Endodermal cell (in vitro differentiated cells): ENCODE measurements around the gene CLSTN1. TPM values are rescaled to one million over a fixed set of nuclear protein-coding genes. Genes with fewer than 3 reads are reported as not detected.

Experiments
- DNase-seq: peaks from one replicate; pipeline ENCODE4 v3.0.0-alpha.2; 2017
- H3K27ac ChIP-seq: 2 replicates; pipeline ENCODE4 v1.5.1; 2013; ENCODE audit warnings: mild to moderate bottlenecking, low read depth, low read length, moderate library complexity
- H3K27me3 ChIP-seq: 2 replicates; pipeline ENCODE4 v1.6.1; 2013; ENCODE audit warnings: mild to moderate bottlenecking, low read length, moderate library complexity; ENCODE audit not compliant: insufficient read depth, control insufficient read depth, poor library complexity, severe bottlenecking
- H3K36me3 ChIP-seq: 2 replicates; pipeline ENCODE4 v1.7.0; 2013; ENCODE audit warnings: mild to moderate bottlenecking, low read length, moderate library complexity; ENCODE audit not compliant: control insufficient read depth, insufficient read depth
- H3K4me1 ChIP-seq: one replicate; pipeline ENCODE4 v1.7.0; 2013; ENCODE audit warnings: low read length; ENCODE audit not compliant: control insufficient read depth, insufficient read depth
- H3K4me3 ChIP-seq: 2 replicates; pipeline ENCODE4 v1.5.1; 2013; ENCODE audit warnings: mild to moderate bottlenecking, low read length, moderate library complexity
- H3K9ac ChIP-seq: 2 replicates; pipeline ENCODE4 v1.6.1; 2013; ENCODE audit warnings: mild to moderate bottlenecking, low read length, moderate library complexity; ENCODE audit not compliant: poor library complexity, severe bottlenecking; ENCODE audit errors: extremely low read depth
- H3K9me3 ChIP-seq: 2 replicates; pipeline ENCODE4 v1.6.1; 2013; ENCODE audit warnings: mild to moderate bottlenecking, low read length, moderate library complexity; ENCODE audit not compliant: control insufficient read depth
- H3K27ac Mint-ChIP-seq: 2 replicates; pipeline ENCODE4 v1.8.0; 2020; ENCODE audit warnings: mixed read lengths
- H3K27me3 Mint-ChIP-seq: 2 replicates; pipeline ENCODE4 v1.8.0; 2021; ENCODE audit warnings: mild to moderate bottlenecking, mixed read lengths; ENCODE audit not compliant: insufficient read depth
- H3K36me3 Mint-ChIP-seq: 2 replicates; pipeline ENCODE4 v1.8.0; 2020; ENCODE audit warnings: low read depth, mixed read lengths
- H3K4me1 Mint-ChIP-seq: 2 replicates; pipeline ENCODE4 v1.8.0; 2020; ENCODE audit warnings: mixed read lengths
- H3K4me3 Mint-ChIP-seq: 2 replicates; pipeline ENCODE4 v1.8.0; 2020; ENCODE audit warnings: mild to moderate bottlenecking, moderate library complexity, mixed read lengths
- H3K9me3 Mint-ChIP-seq: 2 replicates; pipeline ENCODE4 v1.8.0; 2020; ENCODE audit warnings: mild to moderate bottlenecking, mixed read lengths
- CTCF ChIP-seq: fragments of 200-600 bp; sonication (generic); conservative IDR thresholded peaks from 2 replicates; pipeline ENCODE4 v1.5.0; 2021; ENCODE audit warnings: antibody characterized with exemption, mild to moderate bottlenecking
- WGBS, 2 experiments: methylation state at CpG; one replicate each; pipeline versions ENCODE4 v1.1.5 to v1.1.7; 2013; ENCODE audit warnings: missing lambda C conversion rate in 2 of 2, mixed read lengths in 1 of 2; ENCODE audit not compliant: insufficient coverage in 1 of 2, insufficient read length in 1 of 2; 5-methylcytosine and 5-hydroxymethylcytosine counted together
- total RNA-seq, 2 donors: library from RNA; stranded (reverse); fragmentation: NEBNext Ultra II Directional in 1 of 2; extraction: Animal tissue kit (Norgen Biotek cat#: 25700) in 1 of 2; gene quantifications; 2 replicates in 1 of 2; 3 replicates in 1 of 2; pipeline ENCODE4 v1.2.1, GENCODE V29; 2021

The CLSTN1 gene
- total RNA-seq, 2 donors from 2014 or later: 96.6 to 116 TPM

GRCh38 chr1:9859281-9860014 is 35.7 kb upstream of the CLSTN1 start:
- Histone ChIP-seq H3K27me3 (no peaks in the 10 kb centered on the region), H3K36me3 (peaks cover 11% of the 10 kb centered on the region), H3K9ac (no peak overlapping the region), H3K9me3 (peaks cover 11% of the 10 kb centered on the region), H3K27ac (peak overlapping the region; percentile 22), H3K4me3 (no peak overlapping the region), H3K4me1 (peaks cover 7% of the 10 kb centered on the region)
- WGBS, 2 experiments: 81 to 88% methylated on average over 1 to 5 of the region's 5 CpGs
- Mint-ChIP-seq H3K4me3 (no peak overlapping the region), H3K27ac (peak overlapping the region; percentile 78), H3K27me3 (no peaks in the 10 kb centered on the region), H3K36me3 (peaks cover 24% of the 10 kb centered on the region), H3K4me1 (peaks cover 2% of the 10 kb centered on the region), H3K9me3 (no peaks in the 10 kb centered on the region)
- TF ChIP-seq CTCF: no peak
- peak; percentile 67 for DNase-seq

GRCh38 chr1:9858293-9859035 is 34.7 kb upstream of the CLSTN1 start:
- peak overlapping the region; percentile 78 for H3K27ac Mint-ChIP-seq

GRCh38 chr1:9855186-9855585 is 31.4 kb upstream of the CLSTN1 start:
- H3K27ac ChIP-seq: no peak overlapping the region
- no peak overlapping the region for H3K9ac ChIP-seq
- peaks cover 7% of the 10 kb centered on the region for H3K4me1 ChIP-seq
- H3K36me3 Mint-ChIP-seq: peaks cover 33% of the 10 kb centered on the region
- H3K27me3 Mint-ChIP-seq: no peaks in the 10 kb centered on the region
- peaks cover 3% of the 10 kb centered on the region for H3K4me1 Mint-ChIP-seq
- H3K36me3 ChIP-seq: peaks cover 18% of the 10 kb centered on the region
- peaks cover 3% of the 10 kb centered on the region for H3K9me3 Mint-ChIP-seq
- H3K27me3 ChIP-seq: no peaks in the 10 kb centered on the region
- TF ChIP-seq CTCF: no peak
- no peak overlapping the region for H3K27ac Mint-ChIP-seq
- WGBS, 2 experiments: 78% methylated on average over 1 of the region's 1 CpG; no CpG with 5 or more reads in 1 of the 2 experiments
- DNase-seq: no peak
- H3K4me3 Mint-ChIP-seq: no peak overlapping the region
- H3K4me3 ChIP-seq: no peak overlapping the region
- H3K9me3 ChIP-seq: peaks cover 20% of the 10 kb centered on the region

More at GRCh38 chr1:9858293-9859035, 34.7 kb upstream of the CLSTN1 start:
- H3K4me1 ChIP-seq: peaks cover 7% of the 10 kb centered on the region
- TF ChIP-seq CTCF: no peak
- WGBS, 2 experiments: 95 to 100% methylated on average over 3 to 6 of the region's 6 CpGs
- peaks cover 18% of the 10 kb centered on the region for H3K36me3 ChIP-seq
- H3K27me3 ChIP-seq: no peaks in the 10 kb centered on the region
- no peak for DNase-seq
- H3K27ac ChIP-seq: no peak overlapping the region
- Mint-ChIP-seq H3K4me3 (no peak overlapping the region), H3K36me3 (peaks cover 32% of the 10 kb centered on the region), H3K9me3 (peaks cover 3% of the 10 kb centered on the region), H3K27me3 (no peaks in the 10 kb centered on the region), H3K4me1 (peaks cover 2% of the 10 kb centered on the region)
- no peak overlapping the region for H3K4me3 ChIP-seq
- H3K9me3 ChIP-seq: peaks cover 20% of the 10 kb centered on the region
- H3K9ac ChIP-seq: no peak overlapping the region
